HG03571 (cell line): ENCODE results near the gene WHRN.

Source experiments
- ATAC-seq: cut with Tn5 transposase; IDR thresholded peaks from one replicate; pipeline ENCODE4 v1.9.1; 2021; ENCODE audit not compliant: unreplicated experiment

WHRN gene

GRCh38 chr9:114505187-114506081, at the start of gene WHRN:
WHRN (minus strand) TSS chr9:114505473; CDS start chr9:114504801, 672 bp downstream.
- ATAC-seq: peak; percentile 73

- no peak for ATAC-seq
These were observed 47.9 kb upstream of the WHRN start for GRCh38 chr9:114553202-114553601.

GRCh38 chr9:114552706-114553105, 47.4 kb upstream of the WHRN start:
- ATAC-seq: no peak

GRCh38 chr9:114551750-114552685, 46.7 kb upstream of the WHRN start:
- no peak for ATAC-seq

GRCh38 chr9:114549697-114550330, 44.5 kb upstream of the WHRN start:
- no peak for ATAC-seq

DNA sequence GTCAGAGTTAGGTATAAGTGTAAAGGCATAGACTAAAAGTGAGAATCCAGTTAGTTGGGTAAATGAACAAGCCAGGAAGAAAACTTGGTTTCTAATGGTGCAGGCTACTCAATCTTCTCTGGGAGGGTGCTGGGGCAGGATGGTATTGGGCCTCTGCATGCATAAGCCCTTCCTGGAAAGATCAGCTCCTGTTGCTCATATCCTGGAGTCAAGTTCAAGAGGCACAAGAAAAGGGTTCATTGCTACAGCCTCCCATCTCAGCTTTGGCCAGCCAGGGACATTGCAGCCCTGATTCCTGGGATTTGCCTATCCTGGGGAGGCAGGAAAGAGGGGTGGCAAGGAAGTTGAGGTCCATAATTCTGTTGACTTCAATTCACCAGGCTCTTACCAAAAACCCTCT, 41.6 kb upstream of the WHRN start:
- no peak for ATAC-seq

GRCh38 chr9:114545055-114545454, 39.8 kb upstream of the WHRN start:
- no peak for ATAC-seq

GRCh38 chr9:114539701-114540380, 34.6 kb upstream of the WHRN start:
- ATAC-seq: no peak

GRCh38 chr9:114538241-114538640, 33.0 kb upstream of the WHRN start:
- no peak for ATAC-seq

- no peak for ATAC-seq
These were observed 27.4 kb upstream of the WHRN start for GRCh38 chr9:114532561-114533237.

DNA sequence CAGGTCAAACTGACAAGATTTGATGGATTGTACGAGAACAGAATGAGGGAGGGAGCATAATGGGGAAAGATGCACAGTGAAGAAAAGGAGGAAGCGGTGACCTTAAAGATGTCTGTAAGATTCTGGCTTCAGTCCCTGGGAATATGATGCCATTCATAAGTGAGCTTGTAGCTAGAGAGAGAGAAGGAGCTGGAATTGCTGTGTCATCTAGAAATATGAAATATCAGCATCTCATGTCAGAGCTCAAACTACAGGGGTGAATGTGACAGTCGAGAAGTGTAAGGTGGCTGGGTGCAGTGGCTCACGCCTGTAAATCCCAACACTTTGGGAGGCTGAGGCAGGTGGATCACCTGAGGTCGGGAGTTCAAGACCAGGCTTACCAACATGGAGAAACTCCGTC, 24.0 kb upstream of the WHRN start:
- ATAC-seq: no peak

GRCh38 chr9:114526807-114527206, 21.5 kb upstream of the WHRN start:
- ATAC-seq: no peak

- no peak for ATAC-seq
These were observed 20.2 kb upstream of the WHRN start for GRCh38 chr9:114525513-114525912.

- no peak for ATAC-seq
These were observed 19.0 kb upstream of the WHRN start for GRCh38 chr9:114524247-114524681.

DNA sequence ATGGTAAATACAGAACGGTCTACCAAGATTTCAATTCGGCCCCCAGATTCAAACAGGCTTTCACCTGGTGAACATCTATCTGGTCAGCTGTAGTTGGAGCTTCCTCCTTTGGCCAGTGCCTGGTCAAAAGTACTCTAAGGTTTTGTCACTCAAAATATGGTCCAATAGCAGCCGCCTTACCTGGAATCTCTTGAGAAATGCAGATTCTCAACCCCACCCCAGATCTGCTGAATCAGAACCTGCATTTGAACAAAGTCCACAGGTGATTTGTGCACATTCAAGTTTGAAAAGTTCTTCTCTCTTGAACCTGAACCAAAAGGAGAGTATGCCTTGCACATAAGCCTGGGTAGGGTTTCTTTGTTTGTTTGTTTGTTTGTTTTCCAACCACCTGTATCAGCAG, 17.6 kb upstream of the WHRN start:
- no peak for ATAC-seq

GRCh38 chr9:114522286-114522685, 17.0 kb upstream of the WHRN start:
- no peak for ATAC-seq

GRCh38 chr9:114521846-114522245, 16.6 kb upstream of the WHRN start:
- no peak for ATAC-seq

GRCh38 chr9:114518599-114519022, 13.3 kb upstream of the WHRN start:
- ATAC-seq: no peak

DNA sequence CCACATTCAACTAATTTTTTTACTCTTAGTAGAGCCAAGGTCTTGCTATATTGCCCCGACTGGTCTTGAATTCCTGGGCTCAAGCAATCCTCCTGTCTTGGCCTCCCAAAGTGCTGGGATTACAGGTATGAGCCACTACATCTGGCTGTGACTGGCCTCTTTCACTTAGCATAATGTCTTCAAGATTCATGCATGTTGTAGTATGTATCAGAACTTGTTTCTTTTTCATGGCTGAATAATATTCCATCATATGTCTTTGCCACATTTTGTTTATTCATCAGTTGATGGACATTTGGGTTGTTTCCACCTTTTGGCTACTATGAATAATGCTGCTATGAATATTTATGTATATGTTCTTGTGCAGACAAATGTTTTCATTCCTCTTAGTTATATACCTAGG, 12.8 kb upstream of the WHRN start:
- ATAC-seq: no peak

DNA sequence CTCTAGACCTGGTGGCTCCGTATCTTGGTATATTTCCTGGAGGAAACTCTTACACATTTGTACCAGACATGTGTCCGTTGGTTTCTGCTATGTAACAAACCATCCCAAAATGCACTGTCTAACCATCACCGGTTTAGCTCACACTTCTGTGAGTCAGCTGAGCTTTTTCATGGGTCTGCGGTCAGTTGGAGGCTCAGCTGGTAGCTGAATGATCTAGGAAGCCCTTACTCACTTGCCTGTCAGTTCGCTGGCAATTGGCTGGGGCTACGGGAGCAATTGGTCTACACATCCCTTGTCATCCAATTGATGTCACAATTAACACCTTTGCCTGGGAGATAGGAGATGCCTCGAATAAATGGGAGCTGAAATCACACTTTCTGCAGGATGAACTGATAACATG, 11.6 kb upstream of the WHRN start:
- ATAC-seq: no peak
